ENCODE measurements around the gene GABRG3. TPM values are rescaled to one million over a fixed set of nuclear protein-coding genes. Genes with fewer than 3 reads are reported as not detected.

GABRG3 gene
- total and polyA plus RNA-seq, 10 of the 15 experiments (the other 5 are each of a cell fraction or from before 2014, with no cell fraction given), result 0.15 TPM; not detected in 9

GRCh38 chr15:27512281-27513001 is 541.5 kb downstream of the GABRG3 start:
- RAD21 ChIA-PET (ENCODE audit: unreplicated experiment), result no interaction called here
- 2% methylated on average over 4 of the region's 4 CpGs for WGBS (ENCODE audit: insufficient coverage, insufficient replicate concordance, low lambda C conversion rate, missing lambda C conversion rate)
- FAIRE-seq, result no peak
- TF ChIP-seq CBX3 (IDR thresholded peaks at IDR 0.05; ENCODE audit: borderline replicate concordance, low read depth), result no peak
- TF ChIP-seq ELK1 (IDR thresholded peaks at IDR 0.05; ENCODE audit: low read depth, low read length), result no peak
- no peak for TF ChIP-seq E2F8 (IDR thresholded peaks at IDR 0.05; ENCODE audit: low read depth, partially characterized antibody)
- TF ChIP-seq BACH1 (IDR thresholded peaks at IDR 0.05; ENCODE audit: borderline replicate concordance), result no peak
- TF ChIP-seq REST (IDR thresholded peaks at IDR 0.05; ENCODE audit: low read depth, low read length), result no peak
- no peak for TF ChIP-seq NR2C1 (IDR thresholded peaks at IDR 0.05)
- TF ChIP-seq STAT1 (conservative IDR thresholded peaks at IDR 0.05), result no peak
- TF ChIP-seq EED (IDR thresholded peaks at IDR 0.05; ENCODE audit: low read depth), result no peak
- TF ChIP-seq, protein P1, sequence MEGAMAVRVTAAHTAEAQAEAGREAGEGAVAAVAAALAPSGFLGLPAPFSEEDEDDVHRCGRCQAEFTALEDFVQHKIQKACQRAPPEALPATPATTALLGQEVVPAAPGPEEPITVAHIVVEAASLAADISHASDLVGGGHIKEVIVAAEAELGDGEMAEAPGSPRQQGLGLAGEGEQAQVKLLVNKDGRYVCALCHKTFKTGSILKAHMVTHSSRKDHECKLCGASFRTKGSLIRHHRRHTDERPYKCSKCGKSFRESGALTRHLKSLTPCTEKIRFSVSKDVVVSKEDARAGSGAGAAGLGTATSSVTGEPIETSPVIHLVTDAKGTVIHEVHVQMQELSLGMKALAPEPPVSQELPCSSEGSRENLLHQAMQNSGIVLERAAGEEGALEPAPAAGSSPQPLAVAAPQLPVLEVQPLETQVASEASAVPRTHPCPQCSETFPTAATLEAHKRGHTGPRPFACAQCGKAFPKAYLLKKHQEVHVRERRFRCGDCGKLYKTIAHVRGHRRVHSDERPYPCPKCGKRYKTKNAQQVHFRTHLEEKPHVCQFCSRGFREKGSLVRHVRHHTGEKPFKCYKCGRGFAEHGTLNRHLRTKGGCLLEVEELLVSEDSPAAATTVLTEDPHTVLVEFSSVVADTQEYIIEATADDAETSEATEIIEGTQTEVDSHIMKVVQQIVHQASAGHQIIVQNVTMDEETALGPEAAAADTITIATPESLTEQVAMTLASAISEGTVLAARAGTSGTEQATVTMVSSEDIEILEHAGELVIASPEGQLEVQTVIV (IDR thresholded peaks at IDR 0.05; ENCODE audit: borderline replicate concordance, partially characterized antibody), result no peak
- no peak for TF ChIP-seq GABPA (IDR thresholded peaks at IDR 0.05; ENCODE audit: low read depth)
- no peak for TF ChIP-seq MYC (IDR thresholded peaks at IDR 0.05; ENCODE audit: insufficient read depth, insufficient read length, insufficient replicate concordance, low read length, severe bottlenecking)
- no peak for TF ChIP-seq HCFC1 (IDR thresholded peaks at IDR 0.05; ENCODE audit: low read length)

More at GRCh38 chr15:27512281-27513001, 541.5 kb downstream of the GABRG3 start:
- Histone ChIP-seq H3K4me1 (ENCODE audit: control insufficient read depth, insufficient read depth, low read length) (no peaks in the 10 kb centered on the region), H3K36me3 (ENCODE audit: control insufficient read depth in 2 of 2, insufficient read depth in 2 of 2, low read length in 1 of 2) (no peaks in the 10 kb centered on the region), H2AFZ (ENCODE audit: control insufficient read depth, low read depth, low read length) (no peak overlapping the region), H3K27me3 (replicated peaks in 1 of 2; ENCODE audit: control insufficient read depth in 2 of 2, insufficient read depth in 2 of 2, low read length in 1 of 2) (no peaks in the 10 kb centered on the region), H3K4me3 (no peak overlapping the region), H3K27ac (ENCODE audit: control insufficient read depth, insufficient read depth) (no peak overlapping the region), H3K9ac (ENCODE audit: control insufficient read depth, insufficient read depth, low read length) (no peak overlapping the region), H3K4me2 (ENCODE audit: control insufficient read depth, insufficient read depth) (no peak overlapping the region), H3K79me2 (ENCODE audit: control insufficient read depth, insufficient read depth, low read length) (no peaks in the 10 kb centered on the region), H3K9me3 (replicated peaks; ENCODE audit: control insufficient read depth, insufficient read depth, low read length) (no peaks in the 10 kb centered on the region; the same call in 2 of the 3 replicates), H4K20me1 (ENCODE audit: control insufficient read depth, insufficient read depth) (no peaks in the 10 kb centered on the region)
- no TSS peak for BruUV-seq (replicated peaks)
- ChIA-PET POLR2A (no interaction called here), CTCF (no interaction called here), SMC1A (ENCODE audit: uncharacterized antibody, unreplicated experiment) (no interaction called here)
- ATAC-seq (no peak), DNase-seq (ENCODE audit: low read depth, low spot score) (no peak)
- in situ Hi-C loops (cut with MboI), result no loop called here
- intact Hi-C loops (cut with micrococcal nuclease; ENCODE audit: unreplicated experiment), result no loop called here
